ENCODE data around the gene CLIC6. TPM values are rescaled to one million over a fixed set of nuclear protein-coding genes. Genes with fewer than 3 reads are reported as not detected.

The CLIC6 gene
- total RNA-seq, 2 experiments from 2014 or later = 0.07 to 0.11 TPM

DNA sequence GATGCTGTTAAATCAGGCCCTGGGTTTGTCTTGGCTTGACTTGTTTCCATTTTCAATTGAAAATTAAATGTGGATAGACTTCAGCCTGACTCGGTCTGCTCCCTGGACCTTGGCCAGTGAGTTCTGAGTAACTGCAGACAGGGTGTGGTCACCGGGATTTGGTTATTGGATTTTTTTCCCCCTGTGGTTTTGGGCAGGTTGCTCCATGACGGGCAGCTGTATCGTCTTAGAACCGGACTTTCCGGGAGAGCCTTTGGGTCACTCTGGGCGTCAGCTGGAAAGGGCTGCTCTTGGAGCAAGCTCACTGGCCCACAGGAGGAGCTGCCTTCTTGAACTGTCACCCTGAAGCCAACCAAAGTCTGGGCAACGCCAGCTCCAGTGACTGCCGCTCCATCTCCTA, 75.0 kb downstream of the CLIC6 start:
- intact Hi-C loops (cut with DNase I, micrococcal nuclease) = loop anchor here (2.0 to 10.0 kb wide), 3 partner anchors 51 to 1281 kb away; no protein-coding TSS in a partner anchor
- ChIA-PET CTCF (interaction anchor here (0.7 to 1.2 kb wide), 3 partner anchors 11 to 203 kb away, joined by 3 read pairs; no protein-coding TSS in a partner anchor), POLR2A (no interaction called here)
- no peak for ATAC-seq
- H3K4me1 Mint-ChIP-seq = peaks cover 5% of the 10 kb centered on the region
- no peak for DNase-seq
- H3K9me3 Mint-ChIP-seq (ENCODE audit: low read depth) = no peaks in the 10 kb centered on the region
- peaks cover 3% of the 10 kb centered on the region for H3K27me3 Mint-ChIP-seq
- no peak overlapping the region for H3K4me3 Mint-ChIP-seq
- H3K27ac Mint-ChIP-seq = no peak overlapping the region
- H3K36me3 Mint-ChIP-seq (ENCODE audit: low read depth) = no peaks in the 10 kb centered on the region

DNA sequence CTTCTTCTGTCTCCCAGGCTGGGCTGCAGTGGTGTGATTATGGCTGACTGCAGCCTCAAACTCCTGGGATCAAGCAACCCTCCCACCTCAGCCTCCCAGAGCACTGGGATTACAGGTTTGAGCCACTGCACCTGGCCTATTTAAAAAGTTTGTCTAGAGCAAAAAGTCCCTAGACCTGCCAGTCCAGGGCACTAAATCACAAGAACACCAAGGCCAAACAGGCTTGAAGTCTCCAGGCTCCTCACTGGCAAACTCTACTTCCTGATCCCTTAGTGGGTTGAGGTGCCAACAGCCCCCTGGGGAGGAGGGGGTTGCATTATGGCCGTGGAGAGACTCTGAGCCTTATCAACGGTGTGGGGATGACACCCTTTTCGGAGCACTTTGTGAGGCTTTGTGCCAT, 76.0 kb downstream of the CLIC6 start:
- ChIA-PET POLR2A (interaction anchor here (1.8 kb wide), 1 partner anchor 145 kb away, joined by 5 read pairs; no protein-coding TSS in a partner anchor), CTCF (interaction anchor here (0.6 to 2.4 kb wide), 24 partner anchors 9 to 1285 kb away, joined by 3 to 13 read pairs (median 4); no protein-coding TSS in a partner anchor)
- H3K27ac Mint-ChIP-seq = no peak overlapping the region
- peaks cover 5% of the 10 kb centered on the region for H3K4me1 Mint-ChIP-seq
- no peak for ATAC-seq
- no peaks in the 10 kb centered on the region for H3K36me3 Mint-ChIP-seq (ENCODE audit: low read depth)
- peaks cover 3% of the 10 kb centered on the region for H3K27me3 Mint-ChIP-seq
- DNase-seq = no peak
- intact Hi-C loops (cut with DNase I, micrococcal nuclease) = loop anchor here (1.0 to 10.0 kb wide), 10 partner anchors 52 to 1282 kb away; partner anchors contain the start of gene RUNX1 (in 1 of the 2)
- H3K9me3 Mint-ChIP-seq (ENCODE audit: low read depth) = no peaks in the 10 kb centered on the region
- H3K4me3 Mint-ChIP-seq = no peak overlapping the region

- Mint-ChIP-seq H3K4me3 (no peak overlapping the region), H3K36me3 (ENCODE audit: low read depth) (no peaks in the 10 kb centered on the region), H3K27me3 (peaks cover 1% of the 10 kb centered on the region), H3K9me3 (ENCODE audit: low read depth) (no peaks in the 10 kb centered on the region), H3K4me1 (peaks cover 5% of the 10 kb centered on the region), H3K27ac (peak overlapping the region; percentile 35)
- ChIA-PET CTCF (interaction anchor here (0.6 to 2.4 kb wide), 51 partner anchors 10 to 1359 kb away, joined by 3 to 14 read pairs (median 4); no protein-coding TSS in a partner anchor), POLR2A (interaction anchor here (1.8 kb wide), 1 partner anchor 144 kb away, joined by 5 read pairs; no protein-coding TSS in a partner anchor)
- DNase-seq (peak; percentile 77), ATAC-seq (peak; percentile 93)
- intact Hi-C loops (cut with DNase I, micrococcal nuclease) = loop anchor here (1.0 to 10.0 kb wide), 10 partner anchors 53 to 1282 kb away; partner anchors contain the start of gene RUNX1 (in 1 of the 2)
Measured at GRCh38 chr21:34745557-34746255, 76.9 kb downstream of the CLIC6 start.

DNA sequence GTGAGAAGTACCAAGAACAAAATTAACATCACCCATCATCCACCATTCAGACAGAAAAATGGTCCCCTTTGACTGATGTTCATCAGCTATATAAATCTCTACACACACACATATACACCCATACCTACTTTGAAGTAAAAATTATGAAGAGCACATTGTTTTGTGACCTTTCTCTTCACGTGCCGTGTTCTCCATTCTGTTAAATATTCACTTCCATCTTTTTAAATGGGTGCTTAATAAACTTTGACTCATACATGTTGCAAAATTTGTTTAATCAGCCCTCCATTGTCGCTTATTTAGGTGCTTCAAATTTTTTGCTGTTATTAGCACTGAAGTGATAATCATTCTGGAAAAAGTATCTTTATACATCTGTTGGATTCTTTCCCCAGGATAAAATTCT, 80.1 kb downstream of the CLIC6 start:
- Mint-ChIP-seq H3K9me3 (ENCODE audit: low read depth) (no peaks in the 10 kb centered on the region), H3K27me3 (peaks cover 10% of the 10 kb centered on the region), H3K4me3 (no peak overlapping the region), H3K27ac (no peak overlapping the region), H3K36me3 (ENCODE audit: low read depth) (no peaks in the 10 kb centered on the region), H3K4me1 (peaks cover 5% of the 10 kb centered on the region)
- CTCF ChIA-PET = no interaction called here
- POLR2A ChIA-PET = no interaction called here
- intact Hi-C loops (cut with DNase I, micrococcal nuclease) = loop anchor here (5.0 to 10.0 kb wide), 5 partner anchors 298 to 1278 kb away; partner anchors contain the start of gene RUNX1 (in 1 of the 2)
- ATAC-seq = no peak
- DNase-seq = no peak

DNA sequence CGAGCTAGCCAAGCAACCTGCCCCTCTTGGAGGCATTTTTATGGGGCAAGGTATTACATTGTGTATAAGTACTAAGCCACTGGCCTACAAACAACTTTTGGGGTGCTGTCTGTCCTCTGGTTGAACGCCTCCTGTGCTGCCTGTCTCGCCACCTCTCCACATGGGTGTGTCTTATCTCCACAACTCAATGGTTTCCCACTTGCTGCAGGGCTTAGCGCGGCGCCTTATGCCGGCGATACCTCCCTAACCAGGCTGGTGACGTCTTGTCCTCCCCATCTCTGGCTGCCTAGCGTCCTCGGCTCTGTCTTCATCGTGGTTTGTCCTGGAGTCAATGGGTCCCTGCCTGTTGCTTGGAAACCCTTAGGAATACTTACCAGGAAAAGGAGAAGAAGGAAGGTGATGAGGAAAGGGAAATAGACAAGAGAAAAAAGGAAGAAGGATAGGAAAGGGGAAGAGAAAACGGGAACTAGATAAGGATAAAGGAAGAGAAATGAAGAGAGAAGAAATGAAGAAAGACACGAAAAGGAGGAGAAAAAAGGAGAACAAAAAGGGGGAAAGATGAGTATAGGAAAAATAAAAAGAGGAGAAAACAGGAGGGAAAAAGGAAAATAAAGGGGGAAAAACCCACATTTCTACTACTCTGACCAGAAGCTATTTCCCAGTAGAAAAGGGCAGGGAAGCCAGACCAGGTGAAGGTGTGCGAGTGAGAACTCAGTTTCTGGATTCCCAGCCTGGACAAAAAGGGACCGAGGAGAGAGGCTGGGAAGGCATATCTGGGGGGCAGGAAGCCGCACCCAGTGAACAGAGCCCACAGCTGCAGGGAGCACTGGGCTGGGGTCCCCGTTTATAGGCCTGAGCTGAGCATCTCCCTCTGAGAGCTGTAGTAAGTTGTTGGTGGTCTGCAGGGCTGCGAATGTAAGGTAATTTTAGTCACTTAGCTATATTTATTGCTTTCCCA, 86.2 kb downstream of the CLIC6 start:
- no peak for ATAC-seq
- Mint-ChIP-seq H3K4me3 (no peak overlapping the region), H3K36me3 (ENCODE audit: low read depth) (no peaks in the 10 kb centered on the region), H3K27me3 (peaks cover 19% of the 10 kb centered on the region), H3K27ac (no peak overlapping the region), H3K4me1 (no peaks in the 10 kb centered on the region), H3K9me3 (ENCODE audit: low read depth) (no peaks in the 10 kb centered on the region)
- no peak for DNase-seq
- ChIA-PET CTCF (interaction anchor here (2.5 kb wide), 1 partner anchor 9 kb away, joined by 11 read pairs; no protein-coding TSS in a partner anchor), POLR2A (no interaction called here)
- intact Hi-C loops (cut with DNase I, micrococcal nuclease) = no loop called here

- POLR2A ChIA-PET = no interaction called here
- no peak overlapping the region for H3K27ac Mint-ChIP-seq
- intact Hi-C loops (cut with DNase I, micrococcal nuclease) = loop anchor here in 1 of 2 experiments (10.0 kb wide), 1 partner anchor 467 kb away; no protein-coding TSS in a partner anchor
Measured at GRCh38 chr21:34761758-34762330, 93.0 kb downstream of the CLIC6 start.

DNA sequence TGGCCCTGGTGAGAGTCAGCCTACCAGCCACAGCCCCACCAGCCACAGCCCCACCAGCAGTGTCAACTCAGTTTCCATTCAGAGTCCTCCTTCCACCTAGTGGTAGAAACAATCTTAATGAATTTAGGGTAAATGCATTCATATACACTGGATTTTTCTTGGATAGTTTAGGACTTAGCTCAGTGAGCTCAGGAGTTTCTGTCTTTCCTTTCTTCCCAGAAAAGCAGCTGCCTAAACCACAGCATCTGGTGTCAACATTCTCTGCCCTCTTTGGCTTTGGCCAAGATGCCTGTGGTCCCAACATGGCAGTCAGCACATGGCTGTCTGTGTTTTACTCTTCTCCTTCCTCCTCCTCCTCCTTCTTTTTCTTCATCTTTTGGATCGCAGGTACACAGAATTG, 94.0 kb downstream of the CLIC6 start:
- no peak overlapping the region for H3K27ac Mint-ChIP-seq
- no peak for ATAC-seq
- H3K36me3 Mint-ChIP-seq (ENCODE audit: low read depth) = no peaks in the 10 kb centered on the region
- CTCF ChIA-PET = interaction anchor here (0.8 kb wide), 1 partner anchor 17 kb away, joined by 3 read pairs; no protein-coding TSS in a partner anchor
- intact Hi-C loops (cut with DNase I, micrococcal nuclease) = loop anchor here in 1 of 2 experiments (10.0 kb wide), 1 partner anchor 468 kb away; no protein-coding TSS in a partner anchor
- POLR2A ChIA-PET = no interaction called here
- H3K4me1 Mint-ChIP-seq = no peaks in the 10 kb centered on the region
- H3K4me3 Mint-ChIP-seq = no peak overlapping the region
- DNase-seq = no peak
- H3K27me3 Mint-ChIP-seq = no peaks in the 10 kb centered on the region
- peaks cover 4% of the 10 kb centered on the region for H3K9me3 Mint-ChIP-seq (ENCODE audit: low read depth)

More at GRCh38 chr21:34761758-34762330, 93.0 kb downstream of the CLIC6 start:
- DNase-seq (no peak), ATAC-seq (no peak)
- H3K27me3 Mint-ChIP-seq = no peaks in the 10 kb centered on the region
- peaks cover 4% of the 10 kb centered on the region for H3K9me3 Mint-ChIP-seq (ENCODE audit: low read depth)
- no peaks in the 10 kb centered on the region for H3K4me1 Mint-ChIP-seq
- H3K36me3 Mint-ChIP-seq (ENCODE audit: low read depth) = no peaks in the 10 kb centered on the region
- CTCF ChIA-PET = interaction anchor here (0.7 to 1.0 kb wide), 6 partner anchors 16 to 639 kb away, joined by 3 read pairs; no protein-coding TSS in a partner anchor
- H3K4me3 Mint-ChIP-seq = no peak overlapping the region

DNA sequence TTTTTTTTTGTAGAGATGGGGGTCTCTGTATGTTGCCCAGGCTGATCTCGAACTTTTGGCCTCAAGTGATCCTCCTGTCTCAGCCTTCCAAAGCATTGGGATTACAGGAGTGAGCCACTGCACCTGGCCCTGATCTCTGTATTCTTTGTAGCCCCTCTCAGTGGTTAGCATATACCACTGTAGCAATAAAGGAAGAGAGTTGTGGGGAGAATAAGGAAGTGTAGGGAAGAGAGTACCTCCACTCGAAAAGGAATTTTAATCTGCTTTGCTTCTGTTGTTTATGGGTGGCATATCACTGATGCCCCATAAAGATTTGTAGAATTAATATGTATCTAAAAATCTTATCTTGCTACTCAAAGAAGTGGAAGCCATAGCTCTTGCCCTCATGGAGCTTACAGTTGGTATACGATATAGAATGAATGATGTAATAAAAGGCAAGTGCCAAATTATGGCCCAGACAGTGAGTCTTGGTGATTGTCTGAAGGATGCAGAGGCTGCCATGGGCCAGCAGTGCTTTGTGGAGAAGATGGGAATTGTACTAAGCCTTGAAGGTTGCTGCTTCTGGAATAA, 96.0 kb downstream of the CLIC6 start:
- CTCF ChIA-PET = interaction anchor here (1.1 to 2.4 kb wide), 3 partner anchors 10 to 653 kb away, joined by 3 to 9 read pairs (median 7); no protein-coding TSS in a partner anchor
- Mint-ChIP-seq H3K27ac (no peak overlapping the region), H3K9me3 (ENCODE audit: low read depth) (peaks cover 4% of the 10 kb centered on the region), H3K27me3 (no peaks in the 10 kb centered on the region), H3K4me1 (no peaks in the 10 kb centered on the region), H3K36me3 (ENCODE audit: low read depth) (no peaks in the 10 kb centered on the region), H3K4me3 (no peak overlapping the region)
- DNase-seq (no peak), ATAC-seq (no peak)
- POLR2A ChIA-PET = interaction anchor here (0.6 to 0.7 kb wide), 2 partner anchors 17 to 709 kb away, joined by 3 to 9 read pairs; no protein-coding TSS in a partner anchor
- intact Hi-C loops (cut with DNase I, micrococcal nuclease) = loop anchor here in 1 of 2 experiments (10.0 kb wide), 1 partner anchor 470 kb away; no protein-coding TSS in a partner anchor

DNA sequence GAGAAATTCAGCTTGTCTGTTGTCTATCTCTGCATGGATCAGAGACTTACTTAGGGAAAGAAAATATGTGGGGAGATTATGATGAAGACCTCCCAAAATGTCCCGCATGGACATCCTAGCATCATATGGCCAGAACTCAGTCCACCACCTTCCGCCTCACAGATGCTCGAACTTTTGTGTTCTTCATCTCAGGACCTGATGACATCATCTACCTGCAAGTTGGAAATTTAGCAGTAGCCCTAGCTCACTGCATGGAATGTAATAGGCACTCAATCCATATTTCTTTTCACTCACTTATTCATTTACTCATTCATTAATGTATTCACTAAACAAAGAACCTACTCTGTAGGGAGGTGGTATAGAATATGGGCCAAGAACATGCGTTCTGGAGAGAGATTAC, 96.8 kb downstream of the CLIC6 start:
- Mint-ChIP-seq H3K27me3 (no peaks in the 10 kb centered on the region), H3K4me3 (no peak overlapping the region), H3K9me3 (ENCODE audit: low read depth) (peaks cover 4% of the 10 kb centered on the region), H3K4me1 (no peaks in the 10 kb centered on the region), H3K36me3 (ENCODE audit: low read depth) (no peaks in the 10 kb centered on the region), H3K27ac (no peak overlapping the region)
- DNase-seq = no peak
- no peak for ATAC-seq
- POLR2A ChIA-PET = interaction anchor here (0.6 kb wide), 1 partner anchor 708 kb away, joined by 3 read pairs; no protein-coding TSS in a partner anchor
- intact Hi-C loops (cut with DNase I, micrococcal nuclease) = loop anchor here in 1 of 2 experiments (10.0 kb wide), 1 partner anchor 471 kb away; no protein-coding TSS in a partner anchor
- CTCF ChIA-PET = interaction anchor here (0.6 to 2.4 kb wide), 4 partner anchors 9 to 652 kb away, joined by 3 to 9 read pairs (median 5); no protein-coding TSS in a partner anchor

DNA sequence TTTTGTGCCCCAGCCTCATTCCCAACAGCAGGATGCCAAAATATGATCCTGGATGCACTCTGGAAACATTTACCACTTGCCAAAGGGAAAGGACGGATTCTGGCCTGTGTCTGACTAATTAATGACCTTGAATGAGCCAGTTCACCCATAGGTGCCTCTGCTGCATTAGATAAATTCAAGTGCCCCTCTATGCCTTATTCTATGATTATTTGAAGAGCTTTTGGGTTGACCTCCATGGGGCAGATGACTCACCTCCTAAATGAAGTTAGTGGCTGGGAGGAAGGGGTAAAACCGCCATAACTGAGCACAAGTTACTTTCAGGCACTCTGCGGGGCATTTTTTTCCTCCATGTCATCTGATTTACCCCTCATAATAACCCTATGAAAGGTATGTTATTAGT, 98.1 kb downstream of the CLIC6 start:
- H3K27me3 Mint-ChIP-seq = no peaks in the 10 kb centered on the region
- no peaks in the 10 kb centered on the region for H3K36me3 Mint-ChIP-seq (ENCODE audit: low read depth)
- H3K4me1 Mint-ChIP-seq = no peaks in the 10 kb centered on the region
- DNase-seq = no peak
- ATAC-seq = no peak
- CTCF ChIA-PET = interaction anchor here (0.6 kb wide), 2 partner anchors 49 to 115 kb away, joined by 3 read pairs; no protein-coding TSS in a partner anchor
- intact Hi-C loops (cut with DNase I, micrococcal nuclease) = loop anchor here in 1 of 2 experiments (10.0 kb wide), 1 partner anchor 472 kb away; no protein-coding TSS in a partner anchor
- no peak overlapping the region for H3K27ac Mint-ChIP-seq
- H3K4me3 Mint-ChIP-seq = no peak overlapping the region
- peaks cover 4% of the 10 kb centered on the region for H3K9me3 Mint-ChIP-seq (ENCODE audit: low read depth)
- POLR2A ChIA-PET = no interaction called here

Measured in activated CD4-positive, alpha-beta T cell treated with anti-CD3 and anti-CD28 coated beads for 36 hours (primary cell).